Measurements from ENCODE around the gene CELF5. TPM values are rescaled to one million over a fixed set of nuclear protein-coding genes. Genes with fewer than 3 reads are reported as not detected.

CELF5 gene
- total and polyA plus RNA-seq, 9 of the 15 experiments (the other 6 are each of a cell fraction or from before 2014, with no cell fraction given) = 0.01 to 0.56 (median 0.22) TPM

DNA sequence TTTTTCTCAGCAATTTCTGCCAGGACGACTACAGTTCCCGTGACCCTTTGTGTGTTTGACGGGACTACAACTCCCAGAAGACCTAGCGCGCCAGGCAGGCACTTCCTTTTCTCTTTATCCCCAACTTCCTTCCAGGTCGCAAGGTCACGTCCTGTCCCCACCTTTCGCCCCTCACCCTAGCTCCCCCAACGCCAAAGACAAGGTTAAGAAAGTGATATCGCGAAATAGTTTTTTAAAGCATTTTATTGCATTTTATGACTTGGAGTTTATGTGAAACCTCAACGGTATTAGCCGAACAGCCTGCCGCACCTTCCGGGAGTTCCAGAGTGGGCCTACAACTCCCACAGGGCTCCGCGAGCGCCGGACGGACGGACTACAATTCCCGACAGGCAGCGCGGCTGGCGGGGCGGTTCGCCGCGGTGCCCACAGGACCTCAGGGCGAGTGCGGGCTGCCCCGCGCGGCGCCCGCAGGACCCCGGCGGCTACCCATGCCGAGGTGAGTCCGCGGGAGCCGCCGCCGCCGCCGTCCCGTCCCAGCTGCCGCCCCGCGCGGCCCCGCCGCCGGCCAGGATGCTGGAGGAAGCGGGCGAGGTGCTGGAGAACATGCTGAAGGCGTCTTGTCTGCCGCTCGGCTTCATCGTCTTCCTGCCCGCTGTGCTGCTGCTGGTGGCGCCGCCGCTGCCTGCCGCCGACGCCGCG lies 38.9 kb upstream of the CELF5 start, which contains the start of gene NCLN (continued):
- 0 out of 4 replicates have a peak, but pooled peaks of 1 of the 2 experiments have one; percentile 22 for TF ChIP-seq BCLAF1 (IDR thresholded peaks at IDR 0.05; ENCODE audit: borderline replicate concordance in 1 of 2, control insufficient read depth in 1 of 2, low read depth in 2 of 2, low read length in 1 of 2)
- TF ChIP-seq ZNF584 (CRISPR knock-in tag; IDR thresholded peaks at IDR 0.05; ENCODE audit: low read depth) = peak; percentile 91; the same call in 1 of the 2 replicates
- no peak for TF ChIP-seq CREB1 (IDR thresholded peaks at IDR 0.05)
- TF ChIP-seq CREB1 (CRISPR knock-in tag; IDR thresholded peaks at IDR 0.05) = 0 out of 2 replicates have a peak, but pooled peaks have one; percentile 22
- no peak for TF ChIP-seq RREB1 (CRISPR knock-in tag; IDR thresholded peaks at IDR 0.05)
- TF ChIP-seq SREBF1 (IDR thresholded peaks at IDR 0.05; ENCODE audit: borderline replicate concordance, low read depth, low read length) = no peak
- no peak for TF ChIP-seq CHCHD3 (CRISPR knock-in tag; IDR thresholded peaks at IDR 0.05)
- TF ChIP-seq ZNF282 (CRISPR knock-in tag; IDR thresholded peaks at IDR 0.05) = no peak
- no peak for TF ChIP-seq MTF1 (CRISPR knock-in tag; IDR thresholded peaks at IDR 0.05; ENCODE audit: borderline replicate concordance)
- TF ChIP-seq KDM1A (IDR thresholded peaks at IDR 0.05) = no peak
- TF ChIP-seq, protein P1, sequence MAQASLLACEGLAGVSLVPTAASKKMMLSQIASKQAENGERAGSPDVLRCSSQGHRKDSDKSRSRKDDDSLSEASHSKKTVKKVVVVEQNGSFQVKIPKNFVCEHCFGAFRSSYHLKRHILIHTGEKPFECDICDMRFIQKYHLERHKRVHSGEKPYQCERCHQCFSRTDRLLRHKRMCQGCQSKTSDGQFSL (CRISPR knock-in tag; IDR thresholded peaks at IDR 0.05) = peak; percentile 78
- TF ChIP-seq, protein P1 (tag; IDR thresholded peaks at IDR 0.05) = no peak; a peak in 1 of 4 replicates
- no peak for TF ChIP-seq FUS (optimal IDR thresholded peaks at IDR 0.05; ENCODE audit: low read depth, low read length)
- no peak for TF ChIP-seq HMGN3 (IDR thresholded peaks at IDR 0.05; ENCODE audit: borderline replicate concordance, extremely low read depth, insufficient read length, low read depth, low read length)
- no peak for TF ChIP-seq SETDB1 (IDR thresholded peaks at IDR 0.05; ENCODE audit: low read length)
- TF ChIP-seq POLR2AphosphoS5 (IDR thresholded peaks at IDR 0.05; ENCODE audit: control insufficient read depth, insufficient read depth, low read depth, low read length) = peak; percentile 61
- no peak for TF ChIP-seq RFX1 (IDR thresholded peaks at IDR 0.05)
- TF ChIP-seq RBBP5 (IDR thresholded peaks at IDR 0.05; ENCODE audit: borderline replicate concordance, insufficient read depth, low read length, poor library complexity, severe bottlenecking) = peak; percentile 92

All from K562 (cell line).